Neural crest cell (in vitro differentiated cells): ENCODE results near the gene SLC4A9. TPM values are rescaled to one million over a fixed set of nuclear protein-coding genes. Genes with fewer than 3 reads are reported as not detected.

ENCODE experiments used
- DNase-seq: peaks from one replicate; pipeline ENCODE4 v3.0.0; 2021; ENCODE audit warnings: low read depth, mixed read lengths, low spot score
- H3K27ac Mint-ChIP-seq: one replicate; pipeline ENCODE4 v1.8.0; 2021; ENCODE audit warnings: mild to moderate bottlenecking, mixed read lengths; ENCODE audit not compliant: unreplicated experiment
- H3K27me3 Mint-ChIP-seq: 2 replicates; pipeline ENCODE4 v1.8.0; 2021; ENCODE audit warnings: low read depth, mild to moderate bottlenecking, mixed read lengths
- H3K36me3 Mint-ChIP-seq: 2 replicates; pipeline ENCODE4 v1.8.0; 2021; ENCODE audit warnings: low read depth, mild to moderate bottlenecking, mixed read lengths
- H3K4me1 Mint-ChIP-seq: 2 replicates; pipeline ENCODE4 v1.8.0; 2021; ENCODE audit warnings: mixed read lengths
- H3K4me3 Mint-ChIP-seq: one replicate; pipeline ENCODE4 v1.8.0; 2021; ENCODE audit warnings: mild to moderate bottlenecking, mixed read lengths
- H3K9me3 Mint-ChIP-seq: 2 replicates; pipeline ENCODE4 v1.8.0; 2021; ENCODE audit warnings: mixed read lengths
- CTCF ChIP-seq: fragments of 200-600 bp; sonication (generic); conservative IDR thresholded peaks from 2 replicates; pipeline ENCODE4 v1.5.0; 2021; ENCODE audit warnings: antibody characterized with exemption, mild to moderate bottlenecking
- total RNA-seq: library from RNA; stranded (reverse); gene quantifications from 2 replicates; pipeline ENCODE4 v1.2.1, GENCODE V29; 2021

Gene SLC4A9
- total RNA-seq, 1 donor from 2014 or later = not detected

GRCh38 chr5:140317859-140318258 lies 42.1 kb upstream of the SLC4A9 start:
- no peak overlapping the region for H3K4me3 Mint-ChIP-seq
- peaks cover 3% of the 10 kb centered on the region for H3K9me3 Mint-ChIP-seq
- H3K27me3 Mint-ChIP-seq = no peaks in the 10 kb centered on the region
- no peak overlapping the region for H3K27ac Mint-ChIP-seq
- H3K4me1 Mint-ChIP-seq = peaks cover 3% of the 10 kb centered on the region
- DNase-seq = no peak
- no peaks in the 10 kb centered on the region for H3K36me3 Mint-ChIP-seq
- TF ChIP-seq CTCF = no peak

GRCh38 chr5:140318792-140319191 lies 41.2 kb upstream of the SLC4A9 start:
- H3K4me1 Mint-ChIP-seq = peaks cover 6% of the 10 kb centered on the region
- peaks cover 3% of the 10 kb centered on the region for H3K9me3 Mint-ChIP-seq
- no peaks in the 10 kb centered on the region for H3K27me3 Mint-ChIP-seq
- H3K27ac Mint-ChIP-seq = no peak overlapping the region
- DNase-seq = no peak
- no peak for TF ChIP-seq CTCF
- H3K36me3 Mint-ChIP-seq = no peaks in the 10 kb centered on the region
- no peak overlapping the region for H3K4me3 Mint-ChIP-seq

DNA sequence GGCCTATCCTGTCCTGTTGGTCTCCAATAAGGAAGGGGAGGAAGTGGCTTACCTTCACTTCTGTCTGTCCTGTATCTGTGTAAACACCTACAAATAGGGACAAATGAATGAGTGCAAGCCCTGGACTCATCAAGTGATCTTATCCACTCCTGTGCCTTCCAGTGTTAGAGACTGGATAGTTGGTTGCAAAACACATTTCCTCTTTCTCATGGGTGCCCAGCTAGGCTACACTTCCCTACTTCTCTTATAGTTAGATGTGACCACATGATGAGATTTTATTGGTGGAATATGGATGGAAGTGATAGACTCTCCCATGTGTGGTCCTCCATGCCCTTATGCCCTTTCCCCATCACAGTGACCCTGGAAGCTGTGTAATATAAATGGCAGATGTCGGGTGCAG lies 40.2 kb upstream of the SLC4A9 start:
- H3K4me1 Mint-ChIP-seq = peaks cover 12% of the 10 kb centered on the region
- H3K27ac Mint-ChIP-seq = no peak overlapping the region
- no peak for DNase-seq
- no peaks in the 10 kb centered on the region for H3K36me3 Mint-ChIP-seq
- TF ChIP-seq CTCF = no peak
- peaks cover 3% of the 10 kb centered on the region for H3K9me3 Mint-ChIP-seq
- H3K27me3 Mint-ChIP-seq = no peaks in the 10 kb centered on the region
- no peak overlapping the region for H3K4me3 Mint-ChIP-seq

- no peak overlapping the region for H3K27ac Mint-ChIP-seq
- no peak for DNase-seq
- H3K4me3 Mint-ChIP-seq = no peak overlapping the region
- peaks cover 15% of the 10 kb centered on the region for H3K4me1 Mint-ChIP-seq
- peaks cover 3% of the 10 kb centered on the region for H3K9me3 Mint-ChIP-seq
- no peaks in the 10 kb centered on the region for H3K27me3 Mint-ChIP-seq
- TF ChIP-seq CTCF = no peak
- no peaks in the 10 kb centered on the region for H3K36me3 Mint-ChIP-seq
These were observed 38.2 kb upstream of the SLC4A9 start for GRCh38 chr5:140321796-140322195.

DNA sequence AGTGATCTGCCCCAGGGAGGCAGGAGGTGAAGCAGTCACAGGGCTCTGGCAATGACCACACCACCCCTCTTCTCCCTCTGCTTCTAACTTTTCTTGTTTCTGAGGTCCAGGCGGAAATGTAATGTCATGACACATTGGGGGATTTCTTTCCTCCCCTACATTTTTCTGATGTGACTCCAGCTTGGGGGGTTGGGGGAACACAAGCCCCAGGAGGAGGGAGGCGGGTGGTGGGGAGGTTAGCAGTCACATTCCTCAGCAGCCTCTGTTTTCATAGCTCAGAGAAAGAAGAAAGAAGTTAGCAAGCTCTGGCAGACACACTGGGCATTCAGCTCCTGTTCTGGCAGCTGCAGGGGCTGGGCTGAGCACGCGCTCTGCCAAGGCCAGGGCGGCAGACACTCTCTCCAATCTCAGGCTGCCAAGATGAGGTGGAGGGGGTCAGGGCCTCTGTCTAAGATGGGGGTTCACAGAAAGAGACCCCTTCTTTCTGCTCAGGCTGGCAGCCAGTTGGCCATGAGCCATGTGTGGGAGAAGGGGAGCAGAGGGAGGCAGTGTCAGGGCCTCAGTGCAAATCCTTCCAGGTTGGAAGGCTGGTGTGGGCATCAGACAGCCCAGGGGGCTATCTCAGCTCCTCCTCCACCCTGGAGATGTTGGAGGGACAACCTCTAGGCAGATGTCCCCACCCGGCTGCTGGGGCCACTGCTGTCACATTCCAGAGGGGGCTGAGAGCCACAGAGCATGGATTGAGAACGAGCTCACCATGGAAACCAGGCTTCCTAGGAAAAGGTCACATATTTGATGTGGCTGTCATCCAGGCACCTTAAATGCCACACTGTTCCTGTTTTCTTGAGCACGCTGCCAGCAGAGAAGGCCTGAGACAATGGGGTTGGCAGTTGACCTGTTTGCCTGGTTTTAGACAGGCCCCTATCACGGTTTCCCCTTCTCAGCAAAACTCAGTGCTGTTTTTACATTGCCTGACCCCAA lies 37.0 kb upstream of the SLC4A9 start:
- Mint-ChIP-seq H3K9me3 (peaks cover 3% of the 10 kb centered on the region), H3K4me1 (peaks cover 25% of the 10 kb centered on the region), H3K36me3 (no peaks in the 10 kb centered on the region), H3K27me3 (no peaks in the 10 kb centered on the region), H3K4me3 (no peak overlapping the region), H3K27ac (peak overlapping the region; percentile 57)
- TF ChIP-seq CTCF = no peak
- no peak for DNase-seq
